GM19468 (cell line): ENCODE measurements around the gene DNAI2.

ENCODE experiments used
- ATAC-seq: cut with Tn5 transposase; IDR thresholded peaks from one replicate; pipeline ENCODE4 v1.9.1; 2021; ENCODE audit warnings: mild to moderate bottlenecking, moderate library complexity, moderate number of reproducible peaks; ENCODE audit not compliant: unreplicated experiment; ENCODE audit errors: extremely low read depth

Gene DNAI2

GRCh38 chr17:74299226-74300009 lies 25.4 kb downstream of the DNAI2 start:
- ATAC-seq: no peak

DNA sequence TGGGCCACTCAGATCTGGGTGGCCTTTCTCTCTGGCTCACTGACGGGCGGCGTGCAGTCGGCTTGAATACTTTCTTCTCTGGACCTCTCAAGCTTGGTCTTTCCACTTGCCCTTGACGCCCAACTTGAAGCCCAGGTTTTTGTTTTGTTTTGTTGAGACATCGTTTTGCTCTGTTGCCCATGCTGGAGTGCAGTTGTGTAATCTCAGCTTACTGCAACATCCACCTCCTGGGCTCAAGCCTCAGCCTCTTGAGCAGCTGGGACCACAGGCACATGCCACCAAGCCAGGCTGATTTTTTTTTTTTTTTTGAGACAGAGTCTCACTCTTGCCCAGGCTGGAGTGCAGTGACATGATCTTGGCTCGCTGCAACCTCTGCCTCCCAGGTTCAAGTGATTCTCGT lies 29.3 kb downstream of the DNAI2 start:
- ATAC-seq: no peak

DNA sequence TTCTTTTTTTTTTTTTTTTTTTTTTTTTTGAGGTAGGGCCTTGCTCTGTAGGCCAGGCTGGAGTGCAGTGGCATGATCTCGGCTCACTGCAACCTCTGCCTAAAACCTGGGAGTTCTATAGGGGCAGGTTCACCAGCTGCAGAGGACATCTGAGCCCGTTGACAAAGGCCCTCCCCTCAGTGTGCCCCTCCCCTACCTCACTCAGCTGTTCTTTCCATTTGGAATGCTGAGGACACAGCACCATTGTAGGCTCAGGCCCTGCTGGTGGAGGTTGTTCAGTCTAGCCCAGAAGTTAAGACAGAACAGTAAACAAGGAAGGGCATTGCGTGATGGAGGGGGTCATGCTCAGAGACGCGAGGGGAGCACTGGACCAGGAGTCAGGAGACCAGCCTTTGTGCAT lies 30.1 kb downstream of the DNAI2 start:
- ATAC-seq: no peak

DNA sequence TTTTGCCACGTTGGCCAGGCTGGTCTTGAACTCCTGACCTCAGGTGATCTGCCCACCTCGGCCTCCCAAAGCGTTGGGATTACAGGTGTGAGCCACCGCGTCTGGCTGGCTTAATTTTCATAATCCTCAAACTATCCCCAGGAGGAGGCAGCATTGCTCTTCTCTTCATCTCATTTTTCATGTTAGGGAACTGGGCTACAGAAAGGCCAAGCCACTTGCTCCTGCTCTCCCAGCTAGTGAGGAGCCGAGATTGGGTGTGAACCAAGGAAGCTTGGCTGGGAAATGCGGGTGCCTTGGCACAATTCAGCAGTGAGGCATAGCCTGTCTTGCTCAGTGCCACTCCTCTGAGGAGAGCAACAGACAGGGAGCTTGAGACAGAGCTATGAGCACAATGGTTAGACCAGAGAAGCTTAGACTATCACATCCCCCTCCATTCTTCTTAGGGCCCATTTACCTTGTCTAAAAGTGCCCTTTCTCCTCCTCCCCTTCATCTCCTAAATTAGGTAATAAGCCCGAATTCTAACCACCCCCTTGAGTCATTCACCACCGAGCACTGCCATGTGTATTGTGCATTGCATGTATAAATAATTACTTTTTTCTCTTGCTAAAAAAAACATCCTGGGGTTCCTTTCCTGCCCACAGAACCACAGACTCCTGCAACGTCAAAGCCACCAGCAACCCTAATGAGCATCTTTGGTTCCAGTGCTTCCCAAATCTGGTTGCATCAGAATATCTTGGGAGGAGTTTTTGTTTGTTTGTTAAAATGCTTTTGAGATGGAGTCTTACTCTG lies 32.0 kb downstream of the DNAI2 start:
- ATAC-seq: no peak

GRCh38 chr17:74307984-74308773 lies 34.1 kb downstream of the DNAI2 start:
- no peak for ATAC-seq

DNA sequence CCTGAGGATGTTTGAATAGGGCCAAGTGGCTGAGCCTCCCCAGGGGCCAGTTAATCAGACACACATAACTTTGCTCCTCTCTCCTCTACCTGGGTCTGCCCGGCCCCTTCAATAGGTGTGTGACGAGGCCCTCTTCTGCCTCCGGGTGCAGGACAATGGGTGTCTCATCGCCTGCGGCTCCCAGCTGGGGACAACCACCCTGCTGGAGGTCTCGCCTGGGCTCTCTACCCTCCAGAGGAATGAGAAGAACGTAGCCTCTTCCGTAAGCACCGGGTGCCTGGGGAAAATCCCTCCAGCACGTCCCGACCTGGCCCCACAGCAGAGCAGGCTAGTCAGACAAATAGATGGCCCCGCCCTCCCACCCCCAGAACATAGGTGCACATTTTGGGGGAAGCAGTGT lies 35.9 kb downstream of the DNAI2 start:
- no peak for ATAC-seq

DNA sequence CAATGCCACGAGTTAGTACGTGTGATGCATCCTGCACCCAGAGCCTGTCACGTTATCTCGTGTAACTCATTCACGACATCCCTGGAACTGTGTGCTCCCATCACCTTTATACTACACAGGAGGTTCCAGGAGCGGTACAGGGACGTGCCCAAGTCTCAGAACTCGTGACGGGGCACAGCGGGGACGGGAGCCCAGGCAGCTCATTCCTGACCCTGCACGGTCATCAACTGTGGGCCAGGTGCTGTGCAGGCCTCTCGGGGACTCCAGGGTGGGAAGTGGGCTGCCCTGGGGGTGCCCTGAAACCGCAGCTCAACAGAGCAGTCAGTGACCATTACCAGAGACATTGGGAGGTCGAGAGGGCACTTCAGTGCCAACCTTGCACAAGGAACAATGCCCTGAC lies 40.8 kb downstream of the DNAI2 start:
- no peak for ATAC-seq

- no peak for ATAC-seq
Measured at GRCh38 chr17:74316220-74316619, 42.2 kb downstream of the DNAI2 start.

DNA sequence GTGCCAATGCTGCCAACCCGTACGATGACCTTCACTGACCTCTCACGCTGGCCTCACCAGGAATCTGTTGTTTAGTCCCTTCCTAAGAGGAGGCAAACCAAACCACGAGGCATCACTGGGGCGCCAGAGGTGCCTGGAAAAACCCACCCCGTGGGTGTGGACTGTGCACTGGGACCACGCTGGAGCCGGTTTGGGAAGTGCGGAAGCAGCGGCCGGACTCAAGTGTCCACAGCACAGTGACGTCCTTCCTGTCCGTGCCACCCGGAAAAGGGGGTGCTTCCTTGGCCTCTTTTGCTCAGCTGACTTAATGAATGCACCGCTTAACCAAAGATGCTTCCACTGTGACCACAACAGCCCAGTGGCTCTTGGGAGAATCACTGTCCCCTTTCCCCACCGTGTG lies 43.0 kb downstream of the DNAI2 start:
- ATAC-seq: no peak

GRCh38 chr17:74318391-74318790 lies 44.4 kb downstream of the DNAI2 start:
- ATAC-seq: no peak

DNA sequence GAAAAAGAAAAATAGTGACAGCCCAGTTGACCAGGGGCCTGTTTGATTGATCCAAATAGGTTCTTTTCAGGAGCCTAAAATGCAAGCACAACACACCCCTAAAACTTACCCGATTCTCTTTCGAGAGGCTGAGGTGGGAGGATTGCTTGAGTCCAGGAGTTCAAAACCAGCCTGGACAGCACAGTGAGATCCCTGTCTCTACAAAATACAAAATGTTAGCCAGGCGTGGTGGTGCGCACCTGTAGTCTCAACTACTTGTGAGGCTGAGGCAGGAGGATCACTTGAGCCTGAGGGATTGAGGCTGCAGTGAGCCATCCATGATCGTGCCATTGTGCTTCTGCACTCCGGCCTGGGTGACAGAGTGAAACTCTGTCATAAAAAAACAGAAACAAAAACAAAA lies 50.5 kb downstream of the DNAI2 start:
- ATAC-seq: no peak

- ATAC-seq: no peak
Measured at GRCh38 chr17:74325376-74325742, 51.3 kb downstream of the DNAI2 start.

- ATAC-seq: no peak
Measured at GRCh38 chr17:74325743-74326379, 51.8 kb downstream of the DNAI2 start, which contains the start of gene KIF19. KIF19 (plus strand) TSS chr17:74326226; CDS start chr17:74326350, 124 bp downstream.

- ATAC-seq: no peak
Measured at GRCh38 chr17:74326506-74326905, 52.5 kb downstream of the DNAI2 start.

DNA sequence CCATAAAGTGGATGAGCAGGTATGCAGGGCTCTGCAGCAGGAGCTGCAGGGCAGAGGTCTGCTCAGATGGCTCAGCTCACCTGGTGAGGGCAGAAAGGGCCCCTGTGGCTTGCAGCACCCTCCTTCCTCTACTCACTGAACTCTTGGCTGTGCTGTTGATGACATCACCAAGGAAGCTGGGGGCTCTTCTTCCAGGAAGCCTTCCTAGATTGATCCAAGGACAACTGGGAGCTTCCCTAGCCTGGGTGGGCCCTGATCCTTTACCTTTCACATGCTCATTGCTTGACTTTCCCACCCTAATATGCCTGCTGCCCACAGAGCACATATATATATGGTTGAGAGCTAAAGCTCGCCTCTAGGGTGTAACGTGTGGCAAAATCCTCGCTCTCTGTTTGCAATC lies 54.5 kb downstream of the DNAI2 start:
- ATAC-seq: no peak

DNA sequence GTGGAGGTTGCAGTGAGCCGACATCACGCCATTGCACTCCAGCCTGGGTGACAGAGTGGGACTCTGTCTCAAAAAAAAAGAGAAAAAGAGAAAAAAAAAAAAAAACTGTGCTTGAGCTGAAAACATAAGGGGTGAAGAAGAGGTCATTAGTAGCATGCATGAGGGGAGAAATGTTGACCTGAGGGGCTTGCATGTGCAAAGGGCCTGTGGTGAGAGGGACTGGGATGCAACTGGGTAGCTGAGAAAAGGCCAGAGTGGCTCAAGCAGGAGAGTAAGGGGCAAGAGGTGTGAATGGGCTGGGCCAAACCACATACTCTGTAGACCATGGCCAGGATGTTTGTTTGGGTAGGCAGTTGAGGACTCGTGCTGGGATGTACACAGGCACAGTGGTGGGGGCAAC lies 55.3 kb downstream of the DNAI2 start:
- ATAC-seq: no peak

DNA sequence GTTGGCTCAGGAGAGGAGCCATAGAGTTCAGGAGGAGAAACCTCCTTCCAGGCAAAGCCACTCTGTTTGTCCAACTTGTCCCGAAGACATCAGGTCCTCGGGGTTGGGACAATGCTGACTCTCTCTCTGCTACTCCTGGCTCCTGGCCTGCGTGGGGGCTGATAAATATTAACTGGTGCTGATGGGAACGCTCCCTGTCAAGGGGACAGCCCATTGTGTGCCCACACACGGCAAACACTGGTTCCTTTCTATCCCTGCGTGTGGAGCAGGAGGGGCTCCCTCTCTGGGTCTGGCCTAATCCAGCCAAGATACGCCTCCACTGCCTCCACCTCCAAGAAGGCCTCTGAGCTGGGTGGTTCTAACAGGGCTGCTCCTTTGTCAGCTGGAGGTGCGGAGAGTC lies 56.4 kb downstream of the DNAI2 start:
- ATAC-seq: no peak

DNA sequence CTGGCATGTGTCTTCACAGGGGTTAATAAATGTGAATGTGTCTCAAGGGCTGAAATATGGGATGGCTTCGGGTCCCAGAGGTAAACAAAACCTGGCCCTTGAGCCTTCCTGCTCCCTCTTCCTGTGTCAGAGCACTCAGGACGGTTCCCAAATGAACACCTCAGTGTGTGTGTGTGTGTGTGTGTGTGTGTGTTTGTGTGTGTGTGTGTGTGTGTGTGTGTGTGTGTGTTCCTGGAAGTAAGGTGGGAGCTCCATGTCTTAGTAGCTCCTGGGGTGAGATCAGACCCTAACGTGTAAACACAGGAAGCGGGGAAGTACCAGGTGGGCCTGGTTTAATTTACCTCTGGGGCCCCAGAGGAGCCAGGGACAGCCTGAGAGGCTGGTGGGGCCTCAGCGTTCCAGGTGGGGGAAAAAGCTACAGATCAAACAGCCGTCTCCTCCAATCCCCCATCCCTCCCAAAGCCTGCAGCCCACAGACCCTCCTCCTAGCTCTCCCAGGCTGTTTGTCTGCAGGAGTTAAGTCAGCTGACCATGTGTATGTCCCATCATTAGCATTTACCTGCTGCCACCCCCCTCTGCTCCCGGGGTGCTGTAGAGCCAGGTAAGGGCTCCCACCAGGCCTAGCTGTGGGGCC lies 58.1 kb downstream of the DNAI2 start:
- ATAC-seq: no peak

GRCh38 chr17:74332763-74333283 lies 58.8 kb downstream of the DNAI2 start:
- no peak for ATAC-seq
